ELF-1 (cell line): ENCODE results near the gene STAT3.
"Not testable (repeated sequence)": the region's sequence is repeated elsewhere in the genome, so short reads cannot be mapped to it uniquely, and the experiment has no call there.

Experiments used
- DNase-seq: peaks from one replicate; pipeline ENCODE4 v3.0.0-alpha.2; 2016; ENCODE audit warnings: low read depth, low spot score

The STAT3 gene

GRCh38 chr17:42388381-42389134, at the start of gene STAT3:
Gene STAT3 (minus strand): TSS chr17:42388442. CDS start chr17:42348516, 39,926 bp downstream.
- peak; percentile 100 for DNase-seq

- no peak for DNase-seq
Measured at GRCh38 chr17:42436391-42436790, 48.1 kb upstream of the STAT3 start.

- DNase-seq: peak; percentile 61
Measured at GRCh38 chr17:42431758-42432161, 43.5 kb upstream of the STAT3 start.

- DNase-seq: no peak
Measured at GRCh38 chr17:42429726-42430447, 41.6 kb upstream of the STAT3 start.

- DNase-seq: peak; percentile 71
Measured at GRCh38 chr17:42428141-42428944, 40.1 kb upstream of the STAT3 start.

GRCh38 chr17:42424991-42425610, 36.9 kb upstream of the STAT3 start:
- no peak for DNase-seq

- no peak for DNase-seq
Measured at GRCh38 chr17:42423766-42424165, 35.5 kb upstream of the STAT3 start.

- DNase-seq: peak; percentile 91
Measured at GRCh38 chr17:42422958-42423712, 34.9 kb upstream of the STAT3 start, which contains the start of gene CAVIN1. Gene CAVIN1 (minus strand): TSS chr17:42423256. CDS start chr17:42423097, 159 bp downstream.

- peak; percentile 63 for DNase-seq
Measured at GRCh38 chr17:42422412-42422957, 34.2 kb upstream of the STAT3 start.

GRCh38 chr17:42421507-42422338, 33.5 kb upstream of the STAT3 start:
- no peak for DNase-seq

- no peak for DNase-seq
Measured at GRCh38 chr17:42421136-42421506, 32.9 kb upstream of the STAT3 start.

- not testable (repeated sequence) for DNase-seq
Measured at GRCh38 chr17:42417981-42418380, 29.7 kb upstream of the STAT3 start.

- no peak for DNase-seq
Measured at GRCh38 chr17:42414704-42415409, 26.6 kb upstream of the STAT3 start.

GRCh38 chr17:42413464-42414040, 25.3 kb upstream of the STAT3 start:
- DNase-seq: no peak

GRCh38 chr17:42411905-42412679, 23.9 kb upstream of the STAT3 start:
- DNase-seq: no peak

- DNase-seq: no peak
Measured at GRCh38 chr17:42411361-42411760, 23.1 kb upstream of the STAT3 start.

- no peak for DNase-seq
Measured at GRCh38 chr17:42410319-42410685, 22.1 kb upstream of the STAT3 start.
